Urinary bladder (tissue), 4 donors: Measurements from ENCODE around the gene VAT1. TPM values are rescaled to one million over a fixed set of nuclear protein-coding genes. Genes with fewer than 3 reads are reported as not detected.
A peak's percentile ranks its signal among the peaks of the same experiment; 100 is the strongest.

Experiments
- DNase-seq: peaks from one replicate; pipeline ENCODE4 v3.0.0-alpha.2; 2015; ENCODE audit errors: extremely low spot score
- H3K27ac ChIP-seq: one replicate; pipeline ENCODE4 v1.5.1; 2013; ENCODE audit warnings: low read depth, mild to moderate bottlenecking, moderate library complexity
- H3K36me3 ChIP-seq: one replicate; pipeline ENCODE4 v1.6.1; 2013; ENCODE audit warnings: mild to moderate bottlenecking, moderate library complexity; ENCODE audit not compliant: insufficient read depth
- H3K4me1 ChIP-seq: one replicate; pipeline ENCODE4 v1.6.1; 2013; ENCODE audit warnings: mild to moderate bottlenecking, moderate library complexity; ENCODE audit not compliant: insufficient read depth
- H3K4me3 ChIP-seq: one replicate; pipeline ENCODE4 v1.5.1; 2013; ENCODE audit warnings: low read depth, low read length
- WGBS: extraction: QIAGEN DNeasy Blood & Tissue Kit; methylation state at CpG from one replicate; pipeline ENCODE4 v1.1.7; 2013; 5-methylcytosine and 5-hydroxymethylcytosine counted together
- polyA plus RNA-seq: library from polyadenylated mRNA; stranded (reverse); fragments of 200-250 nt; gene quantifications from one replicate; pipeline ENCODE4 v1.2.3, GENCODE V29; 2013
- total RNA-seq: library from RNA; depleted of rRNA; stranded (reverse); fragments of >200 nt; gene quantifications from one replicate; pipeline ENCODE4 v1.2.3, GENCODE V29; 2014
- donor health status: healthy with polysubstance abuse.
- donor health status: healthy.

The VAT1 gene
- total and polyA plus RNA-seq, 2 donors = 40.3 to 175 TPM

GRCh38 chr17:43039646-43040045 is 17.5 kb upstream of the VAT1 start:
- DNase-seq = no peak
- 94% methylated on average over 2 of the region's 2 CpGs for WGBS

GRCh38 chr17:43034894-43035293 is 12.7 kb upstream of the VAT1 start:
- no peak for DNase-seq
- no peak overlapping the region for H3K27ac ChIP-seq
- H3K4me3 ChIP-seq = no peak overlapping the region
- no peaks in the 10 kb centered on the region for H3K4me1 ChIP-seq
- 70% methylated on average over 3 of the region's 3 CpGs for WGBS
- no peaks in the 10 kb centered on the region for H3K36me3 ChIP-seq

More at GRCh38 chr17:43039646-43040045, 17.5 kb upstream of the VAT1 start:
- no peak overlapping the region for H3K27ac ChIP-seq
- no peaks in the 10 kb centered on the region for H3K4me1 ChIP-seq
- no peaks in the 10 kb centered on the region for H3K36me3 ChIP-seq
- no peak overlapping the region for H3K4me3 ChIP-seq

- no peak overlapping the region for H3K27ac ChIP-seq
- no peak overlapping the region for H3K4me3 ChIP-seq
- no peaks in the 10 kb centered on the region for H3K4me1 ChIP-seq
- no peak for DNase-seq
- H3K36me3 ChIP-seq = no peaks in the 10 kb centered on the region
- WGBS = 52% methylated on average over 12 of the region's 12 CpGs
Measured at GRCh38 chr17:43033948-43034881, 12.0 kb upstream of the VAT1 start.

- no peak for DNase-seq
- WGBS = 81% methylated on average over 3 of the region's 3 CpGs
Measured at GRCh38 chr17:43031666-43032065, 9.5 kb upstream of the VAT1 start.

GRCh38 chr17:43030137-43030767 is 8.1 kb upstream of the VAT1 start:
- Histone ChIP-seq H3K36me3 (no peaks in the 10 kb centered on the region), H3K4me3 (no peak overlapping the region), H3K4me1 (no peaks in the 10 kb centered on the region), H3K27ac (no peak overlapping the region)
- 73% methylated on average over 6 of the region's 6 CpGs for WGBS
- no peak for DNase-seq

More at GRCh38 chr17:43031666-43032065, 9.5 kb upstream of the VAT1 start:
- Histone ChIP-seq H3K4me1 (no peaks in the 10 kb centered on the region), H3K27ac (no peak overlapping the region), H3K36me3 (no peaks in the 10 kb centered on the region), H3K4me3 (no peak overlapping the region)

GRCh38 chr17:43028221-43028861 is 6.2 kb upstream of the VAT1 start:
- DNase-seq = no peak
- Histone ChIP-seq H3K27ac (no peak overlapping the region), H3K4me3 (no peak overlapping the region), H3K36me3 (no peaks in the 10 kb centered on the region), H3K4me1 (no peaks in the 10 kb centered on the region)
- WGBS = 85% methylated on average over 17 of the region's 17 CpGs

GRCh38 chr17:43027091-43028032 is 5.2 kb upstream of the VAT1 start:
- 77% methylated on average over 9 of the region's 9 CpGs for WGBS
- H3K4me3 ChIP-seq = no peak overlapping the region
- H3K27ac ChIP-seq = no peak overlapping the region
- H3K4me1 ChIP-seq = no peaks in the 10 kb centered on the region
- no peaks in the 10 kb centered on the region for H3K36me3 ChIP-seq
- DNase-seq = no peak

- Histone ChIP-seq H3K36me3 (no peaks in the 10 kb centered on the region), H3K4me3 (no peak overlapping the region), H3K4me1 (no peaks in the 10 kb centered on the region), H3K27ac (no peak overlapping the region)
- WGBS = 44% methylated on average over 5 of the region's 5 CpGs
- no peak for DNase-seq
Measured at GRCh38 chr17:43026595-43026994, 4.4 kb upstream of the VAT1 start.

- Histone ChIP-seq H3K36me3 (no peaks in the 10 kb centered on the region), H3K27ac (peak overlapping the region; percentile 11), H3K4me3 (no peak overlapping the region), H3K4me1 (no peaks in the 10 kb centered on the region)
- WGBS = 48% methylated on average over 16 of the region's 16 CpGs
- DNase-seq = no peak
Measured at GRCh38 chr17:43025766-43026537, 3.8 kb upstream of the VAT1 start.

- peaks cover 1% of the 10 kb centered on the region for H3K4me1 ChIP-seq
- peak overlapping the region; percentile 32 for H3K4me3 ChIP-seq
- H3K36me3 ChIP-seq = no peaks in the 10 kb centered on the region
- H3K27ac ChIP-seq = peak overlapping the region; percentile 11
- no peak for DNase-seq
- 4% methylated on average over 27 of the region's 27 CpGs for WGBS
Measured at GRCh38 chr17:43025290-43025657, 3.1 kb upstream of the VAT1 start.

GRCh38 chr17:43024407-43025289 is 2.5 kb upstream of the VAT1 start, which contains the start of gene RND2:
TSS of gene RND2 (plus strand) at chr17:43025231. CDS start at chr17:43025348, 117 bp downstream.
- Histone ChIP-seq H3K4me3 (peak within 1 kb of the TSS; percentile 32), H3K4me1 (peaks cover 1% of the 10 kb centered on the region), H3K27ac (peak within 1 kb of the TSS; percentile 27), H3K36me3 (no peaks in the 10 kb centered on the region)
- under 1% methylated on average over 61 of the region's 61 CpGs for WGBS
- peak; percentile 93 for DNase-seq
